Fibroblast of the aortic adventitia (primary cell): Measurements from ENCODE around the gene COL18A1. TPM values are rescaled to one million over a fixed set of nuclear protein-coding genes. Genes with fewer than 3 reads are reported as not detected.
"Not testable (repeated sequence)": the region's sequence is repeated elsewhere in the genome, so short reads cannot be mapped to it uniquely, and the experiment has no call there.

ENCODE experiments used
- DNase-seq: peaks from one replicate; pipeline ENCODE4 v3.0.0-alpha.2; 2010; ENCODE audit warnings: low read depth
- H3K4me3 ChIP-seq: 2 replicates; pipeline ENCODE4 v1.5.1; 2011; ENCODE audit warnings: low read depth, mild to moderate bottlenecking, control low read depth, low read length, moderate library complexity
- total RNA-seq: library from RNA; depleted of rRNA; stranded (reverse); fragments of >200 nt; gene quantifications from 2 replicates; pipeline ENCODE4 v1.2.3, GENCODE V29; 2012; ENCODE audit warnings: low replicate concordance
- TF ChIP-seq, protein P1 (sequence below): IDR thresholded peaks from 2 replicates; pipeline ENCODE4 v1.5.1; 2011; ENCODE audit warnings: mild to moderate bottlenecking, low read length, control low read depth, inconsistent platforms; ENCODE audit not compliant: insufficient read depth

The COL18A1 gene
- total RNA-seq, 1 donor: 57.9 TPM

DNA sequence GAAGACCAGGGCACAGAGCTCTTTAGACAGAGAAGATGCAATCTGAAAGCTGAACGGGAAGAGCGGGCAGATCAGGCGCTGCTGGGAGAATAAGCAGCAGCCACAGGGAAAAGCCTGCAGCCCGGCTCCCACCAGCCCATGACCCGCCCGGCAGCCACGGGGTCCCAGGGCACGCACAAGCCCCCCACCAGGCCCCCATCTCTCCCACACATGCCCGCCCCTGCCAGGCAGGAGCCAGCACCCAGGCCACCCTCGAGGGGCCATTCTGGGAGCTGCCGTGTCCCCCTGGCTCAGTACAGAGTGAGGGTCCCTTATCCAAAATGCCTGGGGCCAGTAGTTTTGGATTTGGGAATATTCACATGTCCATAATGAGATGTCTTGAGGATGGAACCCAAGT is 120.9 kb downstream of the COL18A1 start:
- TF ChIP-seq, protein P1, sequence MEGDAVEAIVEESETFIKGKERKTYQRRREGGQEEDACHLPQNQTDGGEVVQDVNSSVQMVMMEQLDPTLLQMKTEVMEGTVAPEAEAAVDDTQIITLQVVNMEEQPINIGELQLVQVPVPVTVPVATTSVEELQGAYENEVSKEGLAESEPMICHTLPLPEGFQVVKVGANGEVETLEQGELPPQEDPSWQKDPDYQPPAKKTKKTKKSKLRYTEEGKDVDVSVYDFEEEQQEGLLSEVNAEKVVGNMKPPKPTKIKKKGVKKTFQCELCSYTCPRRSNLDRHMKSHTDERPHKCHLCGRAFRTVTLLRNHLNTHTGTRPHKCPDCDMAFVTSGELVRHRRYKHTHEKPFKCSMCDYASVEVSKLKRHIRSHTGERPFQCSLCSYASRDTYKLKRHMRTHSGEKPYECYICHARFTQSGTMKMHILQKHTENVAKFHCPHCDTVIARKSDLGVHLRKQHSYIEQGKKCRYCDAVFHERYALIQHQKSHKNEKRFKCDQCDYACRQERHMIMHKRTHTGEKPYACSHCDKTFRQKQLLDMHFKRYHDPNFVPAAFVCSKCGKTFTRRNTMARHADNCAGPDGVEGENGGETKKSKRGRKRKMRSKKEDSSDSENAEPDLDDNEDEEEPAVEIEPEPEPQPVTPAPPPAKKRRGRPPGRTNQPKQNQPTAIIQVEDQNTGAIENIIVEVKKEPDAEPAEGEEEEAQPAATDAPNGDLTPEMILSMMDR: no peak
- no peak overlapping the region for H3K4me3 ChIP-seq
- no peak for DNase-seq

- H3K4me3 ChIP-seq, DNase-seq: not testable (repeated sequence)
Measured at GRCh38 chr21:45527151-45527999, 122.4 kb downstream of the COL18A1 start.

GRCh38 chr21:45528028-45528705 is 123.2 kb downstream of the COL18A1 start:
- TF ChIP-seq, protein P1: no peak
- no peak for DNase-seq
- H3K4me3 ChIP-seq: no peak overlapping the region

DNA sequence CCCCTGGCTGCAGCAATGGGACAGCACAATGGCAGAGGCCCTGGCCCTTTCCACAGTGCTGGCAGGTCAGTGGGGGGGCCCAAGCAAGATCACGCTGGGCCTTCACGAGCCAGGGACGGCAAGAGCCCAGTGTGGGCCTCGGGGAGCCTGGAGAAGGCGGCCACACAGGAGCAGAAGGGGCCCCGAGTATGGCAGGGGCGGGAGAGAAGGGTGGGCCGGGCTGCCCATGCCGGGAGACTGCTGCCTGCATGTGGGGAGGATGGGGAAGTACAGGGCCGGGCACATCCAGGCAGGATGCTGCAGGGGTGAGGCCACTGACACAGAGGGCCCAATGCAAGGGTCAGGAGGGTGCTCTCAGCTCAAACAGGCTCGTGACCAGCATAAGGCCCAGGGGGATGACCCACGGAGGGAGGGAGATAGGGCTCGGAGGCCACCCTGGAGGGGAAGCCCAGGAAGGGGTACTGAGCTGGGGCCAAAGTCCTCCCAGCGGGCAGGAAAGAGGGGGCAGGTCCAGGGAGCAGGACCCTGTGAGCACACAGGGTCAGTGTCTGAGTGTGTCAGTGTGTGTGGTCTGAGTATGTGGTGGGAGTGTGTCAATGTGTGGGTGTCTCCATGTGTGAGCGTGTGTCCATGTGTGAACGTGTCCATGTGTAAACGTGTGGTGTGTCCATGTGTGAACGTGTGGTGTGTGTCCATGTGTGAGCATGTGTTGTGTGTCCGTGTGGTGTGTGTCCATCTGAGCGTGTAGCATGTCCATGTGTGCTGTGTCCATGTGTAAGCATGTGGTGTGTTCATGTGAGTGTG is 124.2 kb downstream of the COL18A1 start:
- H3K4me3 ChIP-seq: no peak overlapping the region
- DNase-seq: no peak
- TF ChIP-seq, protein P1: no peak

- no peak for DNase-seq
- H3K4me3 ChIP-seq: no peak overlapping the region
- TF ChIP-seq, protein P1: no peak
Measured at GRCh38 chr21:45529785-45530422, 124.9 kb downstream of the COL18A1 start.

- no peak overlapping the region for H3K4me3 ChIP-seq
- no peak for DNase-seq
Measured at GRCh38 chr21:45530423-45531113, 125.6 kb downstream of the COL18A1 start.

GRCh38 chr21:45531114-45531392 is 126.1 kb downstream of the COL18A1 start:
- not testable (repeated sequence) for DNase-seq, H3K4me3 ChIP-seq

More at GRCh38 chr21:45530423-45531113, 125.6 kb downstream of the COL18A1 start:
- TF ChIP-seq, protein P1: no peak
